ENCODE data around the gene STOX2.

Gene STOX2

GRCh38 chr4:183876268-183876934, 28.7 kb upstream of the STOX2 start:
- no peak for TF ChIP-seq CTCF (IDR thresholded peaks at IDR 0.05; ENCODE audit: insufficient read depth, missing control alignments)
- DNase-seq (ENCODE audit: insufficient read length, low spot score) (no peak), FAIRE-seq (no peak)

DNA sequence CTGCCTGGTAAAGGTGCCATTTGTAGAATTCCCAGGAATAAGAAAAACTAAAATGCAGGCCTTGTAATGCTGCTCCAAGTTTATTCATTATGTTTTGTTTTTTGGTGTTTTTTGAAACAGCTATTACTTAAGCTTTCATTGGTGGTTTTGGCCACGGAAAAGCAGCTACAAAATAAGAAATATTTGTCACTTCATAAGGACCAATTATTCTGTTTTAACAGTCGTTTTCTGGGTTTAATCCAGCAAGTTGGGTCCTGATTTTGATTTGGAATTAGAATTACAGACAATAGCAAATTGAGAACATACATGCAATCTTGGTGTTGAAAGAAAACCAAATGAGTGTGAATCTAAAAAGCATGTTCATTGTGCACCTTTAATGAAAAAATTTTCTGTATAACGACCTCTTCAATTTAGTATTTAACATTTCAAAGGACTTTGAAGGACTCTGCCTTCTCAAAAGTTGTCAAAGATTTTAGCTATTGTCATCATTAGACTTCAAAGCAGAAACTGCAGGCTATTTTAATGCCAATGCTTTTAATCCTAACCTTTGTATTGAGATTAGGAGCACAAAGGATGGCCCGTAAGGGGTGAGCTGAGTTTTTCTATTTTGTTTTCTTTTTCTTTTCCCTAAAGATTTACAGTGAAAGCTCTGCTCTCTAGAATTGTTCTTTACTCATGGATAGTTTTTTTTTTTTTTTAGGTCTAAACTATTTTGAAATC, 26.7 kb upstream of the STOX2 start:
- no peak for DNase-seq (ENCODE audit: insufficient read length, low spot score)
- no peak for FAIRE-seq
- no peak for TF ChIP-seq CTCF (IDR thresholded peaks at IDR 0.05; ENCODE audit: insufficient read depth, missing control alignments)

DNA sequence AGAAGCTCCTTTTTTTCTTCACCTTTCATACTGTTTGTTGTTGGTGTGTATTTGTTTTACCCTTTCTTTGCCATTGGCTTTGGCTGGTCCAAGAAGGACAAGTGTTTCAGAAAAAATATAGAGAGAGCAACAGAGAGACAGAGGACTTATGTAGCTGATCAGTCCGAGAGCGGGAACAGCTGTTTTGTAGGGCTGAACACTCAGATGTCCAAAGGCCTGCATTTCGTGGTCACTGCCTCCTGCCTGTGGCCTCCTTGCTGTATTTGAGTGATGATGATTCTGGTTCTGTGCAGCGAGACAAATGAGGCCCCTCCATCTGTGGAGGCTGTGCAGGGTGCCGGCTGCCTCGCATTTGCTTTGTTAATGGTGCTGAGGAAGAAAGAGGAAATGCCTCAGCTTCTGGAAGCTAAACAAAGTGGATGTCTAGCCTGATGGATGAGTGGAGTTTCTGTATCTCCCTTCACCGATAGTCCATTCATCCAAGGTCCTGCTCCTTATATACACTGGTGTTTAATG, 19.8 kb upstream of the STOX2 start:
- DNase-seq (ENCODE audit: insufficient read length, low spot score) (no peak), FAIRE-seq (no peak)
- no peak for TF ChIP-seq CTCF (IDR thresholded peaks at IDR 0.05; ENCODE audit: insufficient read depth, missing control alignments)

DNA sequence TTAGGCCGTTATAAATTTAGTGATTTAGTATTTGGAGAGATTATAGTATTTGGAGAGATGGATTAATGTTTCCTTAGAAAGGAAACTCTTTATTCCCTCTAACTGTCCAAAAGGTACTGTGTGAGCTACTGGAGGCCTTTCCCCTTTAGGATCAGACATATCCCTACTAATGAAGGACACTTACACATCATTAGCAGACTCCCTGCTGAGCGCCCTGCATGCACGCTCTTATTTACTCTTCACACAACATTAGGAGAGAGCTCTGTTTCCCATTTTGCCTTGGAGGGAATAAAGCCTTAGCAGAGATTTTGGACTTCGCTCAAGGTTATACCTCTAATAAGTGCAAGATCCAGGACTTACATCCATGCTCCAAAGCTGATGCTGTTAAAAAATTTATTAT, 17.8 kb upstream of the STOX2 start:
- FAIRE-seq (no peak), DNase-seq (ENCODE audit: insufficient read length, low spot score) (no peak)
- no peak for TF ChIP-seq CTCF (IDR thresholded peaks at IDR 0.05; ENCODE audit: insufficient read depth, missing control alignments)

DNA sequence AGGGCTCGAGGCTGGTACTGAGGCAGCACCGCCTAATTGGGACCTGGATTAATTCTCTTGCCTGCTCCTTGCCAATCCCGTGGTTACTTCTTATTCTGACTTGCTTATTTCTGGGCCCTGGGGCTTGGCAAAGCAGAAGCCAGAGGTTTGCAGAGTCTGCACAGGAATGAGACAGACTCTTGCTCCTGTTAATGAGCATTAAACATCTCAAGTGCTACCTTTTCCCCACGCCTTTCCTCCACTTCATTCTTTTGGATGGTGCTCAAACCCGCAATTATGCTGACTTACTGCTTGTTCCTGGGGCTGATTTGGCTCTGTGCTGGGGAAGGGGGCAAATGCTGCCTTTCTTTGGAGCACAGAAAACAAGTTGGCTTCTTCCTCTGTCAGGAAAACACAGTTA, 16.5 kb upstream of the STOX2 start:
- no peak for TF ChIP-seq CTCF (IDR thresholded peaks at IDR 0.05; ENCODE audit: insufficient read depth, missing control alignments)
- FAIRE-seq (no peak), DNase-seq (ENCODE audit: insufficient read length, low spot score) (no peak)

DNA sequence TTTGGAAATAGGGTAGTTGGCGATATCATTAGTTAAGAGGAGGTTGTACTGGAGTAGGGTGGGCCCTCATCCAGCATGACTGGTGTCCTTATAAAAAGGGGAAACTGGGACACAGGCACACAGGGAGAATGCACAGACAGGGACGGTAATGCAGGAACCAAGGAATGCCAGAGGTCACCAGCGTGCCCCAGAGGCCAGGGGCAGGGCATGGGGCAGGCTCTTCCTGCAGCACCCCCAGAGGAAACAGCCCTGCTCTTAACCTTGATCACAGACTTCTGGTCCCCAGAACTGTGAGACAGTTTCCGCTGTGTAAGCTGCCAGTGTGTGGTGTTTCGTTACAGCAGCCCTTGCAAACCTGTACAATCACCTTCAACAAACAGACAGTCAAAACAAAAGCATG, 15.9 kb upstream of the STOX2 start:
- no peak for TF ChIP-seq CTCF (IDR thresholded peaks at IDR 0.05; ENCODE audit: insufficient read depth, missing control alignments)
- FAIRE-seq, result no peak
- DNase-seq (ENCODE audit: insufficient read length, low spot score), result no peak

DNA sequence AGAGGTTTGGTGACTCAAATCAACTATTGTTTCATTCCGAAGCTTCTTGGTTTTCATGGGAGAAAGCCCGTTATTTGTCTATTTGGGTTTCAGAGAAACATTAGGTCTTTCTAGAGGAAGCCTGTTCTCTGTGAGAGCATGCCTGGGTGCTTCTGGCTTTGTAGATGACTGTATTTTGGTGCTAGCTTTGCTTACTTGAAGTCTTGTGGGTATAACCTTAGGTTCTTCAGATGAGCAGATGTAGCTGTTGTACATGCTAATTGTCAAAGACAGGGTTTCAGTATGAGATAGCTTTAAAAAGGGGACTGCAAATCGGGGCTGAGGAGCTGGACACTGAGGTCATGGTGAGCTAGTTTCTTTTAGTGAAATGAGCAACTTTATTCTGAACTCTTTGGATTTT, 7.9 kb upstream of the STOX2 start:
- TF ChIP-seq CTCF (IDR thresholded peaks at IDR 0.05; ENCODE audit: insufficient read depth, missing control alignments), result no peak
- DNase-seq (ENCODE audit: insufficient read length, low spot score) (no peak), FAIRE-seq (no peak)

Measured in D721Med (cell line).